Measurements from ENCODE around the gene DNAJC18.

Gene DNAJC18

DNA sequence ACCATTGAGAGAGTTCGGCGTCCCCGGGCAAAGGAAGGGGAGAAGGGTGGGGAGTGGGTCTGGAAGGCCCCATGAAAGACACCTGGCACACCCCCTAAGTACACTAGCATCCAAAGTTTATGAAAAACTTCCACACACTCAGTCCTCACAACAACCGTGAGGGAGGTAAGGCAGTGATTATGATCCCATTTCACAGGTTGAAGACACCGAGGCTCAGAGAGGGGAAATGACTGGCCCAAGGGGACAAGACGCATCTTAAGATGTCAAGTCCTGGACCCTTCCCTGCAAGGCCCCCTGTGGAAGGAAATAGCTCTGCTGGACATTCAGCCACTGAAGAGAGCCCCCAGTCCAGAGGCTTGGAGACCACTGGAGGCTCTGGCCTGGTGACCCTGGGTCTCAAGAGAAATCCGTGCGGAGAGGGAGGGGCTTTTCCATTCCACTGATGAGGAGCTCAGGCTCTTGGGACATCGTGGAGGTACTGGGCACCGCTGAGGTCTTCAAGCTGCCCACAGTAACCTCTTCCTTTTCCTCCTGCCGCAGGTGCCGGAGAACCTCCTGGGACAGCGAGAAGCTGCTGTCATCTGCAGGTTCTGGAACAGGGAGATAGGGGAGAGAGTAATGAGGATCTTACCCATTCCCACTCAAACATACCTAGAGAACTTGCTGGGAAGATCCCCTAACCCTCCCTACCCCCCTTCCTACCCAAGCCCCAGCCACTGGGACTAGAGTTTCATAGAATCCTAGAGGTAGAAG is 36.7 kb upstream of the DNAJC18 start:
- TF ChIP-seq, protein P1, sequence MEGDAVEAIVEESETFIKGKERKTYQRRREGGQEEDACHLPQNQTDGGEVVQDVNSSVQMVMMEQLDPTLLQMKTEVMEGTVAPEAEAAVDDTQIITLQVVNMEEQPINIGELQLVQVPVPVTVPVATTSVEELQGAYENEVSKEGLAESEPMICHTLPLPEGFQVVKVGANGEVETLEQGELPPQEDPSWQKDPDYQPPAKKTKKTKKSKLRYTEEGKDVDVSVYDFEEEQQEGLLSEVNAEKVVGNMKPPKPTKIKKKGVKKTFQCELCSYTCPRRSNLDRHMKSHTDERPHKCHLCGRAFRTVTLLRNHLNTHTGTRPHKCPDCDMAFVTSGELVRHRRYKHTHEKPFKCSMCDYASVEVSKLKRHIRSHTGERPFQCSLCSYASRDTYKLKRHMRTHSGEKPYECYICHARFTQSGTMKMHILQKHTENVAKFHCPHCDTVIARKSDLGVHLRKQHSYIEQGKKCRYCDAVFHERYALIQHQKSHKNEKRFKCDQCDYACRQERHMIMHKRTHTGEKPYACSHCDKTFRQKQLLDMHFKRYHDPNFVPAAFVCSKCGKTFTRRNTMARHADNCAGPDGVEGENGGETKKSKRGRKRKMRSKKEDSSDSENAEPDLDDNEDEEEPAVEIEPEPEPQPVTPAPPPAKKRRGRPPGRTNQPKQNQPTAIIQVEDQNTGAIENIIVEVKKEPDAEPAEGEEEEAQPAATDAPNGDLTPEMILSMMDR (IDR thresholded peaks at IDR 0.05; ENCODE audit: insufficient read depth, low read depth, low read length, missing control alignments): no peak
- no peak overlapping the region for H3K4me3 ChIP-seq (ENCODE audit: low read length)
- no peak for DNase-seq (ENCODE audit: low read depth)

DNA sequence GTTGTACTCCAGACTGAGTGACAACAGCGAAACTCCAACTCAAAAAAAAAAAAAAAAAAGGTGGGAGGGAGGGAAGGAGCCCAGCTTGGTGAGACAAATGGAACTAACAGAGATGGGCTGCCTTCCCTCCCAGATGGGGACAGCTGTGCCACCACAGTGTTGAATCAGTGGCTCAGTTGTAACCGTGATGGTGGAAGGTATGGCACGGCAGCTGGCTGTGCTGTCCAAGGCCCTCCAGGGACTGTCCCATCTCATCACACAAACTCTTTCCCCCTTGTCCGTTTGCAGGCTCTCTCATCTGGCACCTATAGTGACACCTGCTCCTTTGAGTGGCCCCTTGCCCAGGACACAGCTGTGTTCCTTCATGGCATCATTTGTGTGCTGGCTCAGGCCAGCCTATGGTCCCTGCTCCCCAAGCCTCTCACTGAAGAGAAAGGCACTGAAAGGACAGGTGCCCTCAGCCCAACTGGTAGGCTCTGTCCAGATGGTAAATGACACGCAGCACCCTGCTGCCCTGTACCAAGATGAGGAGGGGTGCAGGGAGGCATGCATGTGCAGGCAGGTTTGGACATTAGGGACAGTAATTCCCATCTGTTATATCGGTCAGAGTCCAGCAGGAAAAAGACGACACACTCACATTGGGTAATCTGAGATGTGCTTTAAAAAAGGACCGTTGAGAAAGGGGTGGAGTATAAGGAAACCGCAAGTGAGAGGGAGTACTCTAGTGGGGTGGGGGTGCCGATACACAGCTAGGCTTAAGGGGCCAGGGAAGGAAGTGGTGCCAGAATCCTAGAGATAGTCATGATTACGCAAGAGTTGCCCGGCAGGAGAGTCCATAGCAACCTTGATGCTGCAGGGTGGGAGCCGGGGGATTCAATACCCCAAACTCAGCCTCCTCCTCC is 35.8 kb upstream of the DNAJC18 start:
- H3K4me3 ChIP-seq (ENCODE audit: low read length): no peak overlapping the region
- TF ChIP-seq, protein P1 (IDR thresholded peaks at IDR 0.05; ENCODE audit: insufficient read depth, low read depth, low read length, missing control alignments): no peak
- DNase-seq (ENCODE audit: low read depth): peak; percentile 50

DNA sequence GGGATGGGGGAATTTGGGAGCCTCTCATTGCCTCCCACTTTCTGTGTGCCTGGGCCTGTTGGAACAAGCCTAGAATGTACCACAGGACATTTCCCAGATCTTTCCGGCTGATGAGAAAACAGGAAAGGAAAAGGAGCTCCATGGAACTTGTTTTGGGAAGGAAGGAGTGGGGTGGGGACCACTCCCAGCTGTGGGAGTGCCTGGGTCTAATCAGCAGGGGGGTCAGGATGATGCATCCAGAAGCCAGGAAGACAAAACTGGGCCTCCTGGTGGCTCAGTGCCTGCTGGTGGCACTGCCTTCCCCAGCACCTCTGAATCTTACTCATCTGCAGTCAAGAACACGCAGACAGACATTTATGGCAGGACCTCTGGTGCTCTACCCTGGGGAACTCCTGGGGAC is 34.2 kb upstream of the DNAJC18 start:
- TF ChIP-seq, protein P1 (IDR thresholded peaks at IDR 0.05; ENCODE audit: insufficient read depth, low read depth, low read length, missing control alignments): peak; percentile 37
- H3K4me3 ChIP-seq (ENCODE audit: low read length): no peak overlapping the region
- DNase-seq (ENCODE audit: low read depth): peak; percentile 75

DNA sequence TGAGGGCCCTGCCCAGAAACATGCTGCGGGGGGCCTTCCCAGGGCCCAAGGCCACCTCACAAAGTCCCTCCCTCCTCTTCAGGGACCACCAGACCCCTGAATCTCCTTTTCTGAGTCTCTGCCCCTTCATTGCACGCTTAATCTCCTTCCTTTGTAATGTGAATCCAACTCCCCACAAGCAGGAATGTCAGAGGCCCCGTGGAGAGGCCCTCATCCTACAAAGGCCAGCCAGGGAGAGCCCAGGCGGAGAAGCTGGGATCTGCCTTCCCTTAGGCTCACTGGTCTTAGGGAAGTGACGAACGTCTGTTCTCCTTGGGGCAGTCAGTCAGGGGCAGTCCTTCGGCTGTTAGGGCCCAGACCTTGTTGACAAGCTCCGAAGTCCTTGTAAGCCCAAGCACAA is 33.8 kb upstream of the DNAJC18 start:
- TF ChIP-seq, protein P1 (IDR thresholded peaks at IDR 0.05; ENCODE audit: insufficient read depth, low read depth, low read length, missing control alignments): no peak
- DNase-seq (ENCODE audit: low read depth): peak; percentile 23
- H3K4me3 ChIP-seq (ENCODE audit: low read length): no peak overlapping the region

DNA sequence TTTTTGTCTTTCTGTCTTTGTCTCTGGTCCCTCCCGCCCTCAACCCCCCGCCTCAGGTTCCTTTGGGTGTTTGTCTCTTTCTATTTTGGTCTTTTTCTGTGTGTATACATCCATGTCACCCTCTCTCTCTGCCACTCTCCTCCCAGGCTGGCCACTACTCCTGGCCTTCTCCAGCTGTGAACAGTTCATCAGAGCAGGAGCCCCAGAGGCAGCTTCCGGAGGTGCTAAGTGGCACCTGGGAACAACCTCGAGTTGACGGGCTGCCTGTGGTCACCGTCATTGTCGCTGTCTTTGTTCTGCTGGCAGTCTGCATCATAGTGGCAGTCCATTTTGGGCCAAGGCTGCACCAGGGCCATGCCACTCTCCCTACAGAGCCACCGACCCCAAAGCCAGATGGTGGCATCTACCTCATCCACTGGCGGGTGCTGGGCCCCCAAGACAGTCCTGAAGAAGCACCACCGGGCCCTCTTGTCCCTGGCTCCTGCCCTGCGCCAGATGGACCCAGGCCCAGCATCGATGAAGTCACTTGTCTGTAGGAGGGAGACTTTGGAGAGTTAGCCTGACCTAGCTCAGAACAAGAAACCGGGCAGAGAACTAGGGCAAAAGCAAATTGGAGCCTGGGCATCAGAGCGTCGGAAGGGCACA is 33.2 kb upstream of the DNAJC18 start:
- no peak overlapping the region for H3K4me3 ChIP-seq (ENCODE audit: low read length)
- TF ChIP-seq, protein P1 (IDR thresholded peaks at IDR 0.05; ENCODE audit: insufficient read depth, low read depth, low read length, missing control alignments): no peak
- DNase-seq (ENCODE audit: low read depth): no peak

DNA sequence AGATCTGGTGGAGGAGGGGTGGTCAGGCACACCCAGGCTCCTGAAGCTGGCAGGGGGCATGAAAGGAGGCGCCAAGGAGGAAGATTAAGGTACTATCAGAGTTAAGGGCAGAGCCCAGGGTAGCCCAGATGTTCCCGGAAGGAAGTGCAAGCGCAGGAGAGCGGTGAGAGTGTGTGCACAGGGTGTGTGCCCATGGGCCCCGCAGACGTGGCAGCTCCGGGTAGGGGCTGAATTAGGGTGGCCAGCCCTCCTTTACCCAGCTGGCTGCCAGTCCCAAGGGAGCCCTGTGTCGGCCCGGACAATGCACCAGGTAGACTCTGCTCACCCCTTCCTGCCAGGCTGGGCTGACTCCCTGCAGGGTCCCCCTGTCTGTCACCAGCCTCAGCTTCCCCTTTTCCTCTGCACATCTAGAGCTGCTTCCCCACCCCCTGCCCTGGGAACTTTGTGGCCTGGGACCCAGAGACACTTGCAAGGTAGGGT is 31.5 kb upstream of the DNAJC18 start, which contains the start of gene SMIM33:
Gene SMIM33 (plus strand): TSS at position 184 of the 480 bp plus-strand sequence. CDS start 118 bp downstream, at position 302.
- H3K4me3 ChIP-seq (ENCODE audit: low read length): no peak within 1 kb of the TSS
- DNase-seq (ENCODE audit: low read depth): no peak
- TF ChIP-seq, protein P1 (IDR thresholded peaks at IDR 0.05; ENCODE audit: insufficient read depth, low read depth, low read length, missing control alignments): no peak
